GM12878 (cell line): Measurements from ENCODE around the gene PGLYRP4. TPM values are rescaled to one million over a fixed set of nuclear protein-coding genes. Genes with fewer than 3 reads are reported as not detected.
A peak's percentile ranks its signal among the peaks of the same experiment; 100 is the strongest.

Source experiments
- ATAC-seq: fragments of 200-7000 bp; cut with Tn5 transposase; 3 replicates; pipeline ENCODE4 v1.9.1; 2020; ENCODE audit warnings: mild to moderate bottlenecking, moderate library complexity
- BruUV-seq: library from RNA; stranded (reverse); fragments of 400-500 nt; replicated peaks from 2 replicates; lab custom pipeline; 2021; lab: Mats Ljungman, UMichigan
- CTCF ChIA-PET: fragments of 300-600 bp; sonication (Branson Sonifier 250); formaldehyde crosslinking; extraction: SDS; loops from one replicate; lab custom pipeline; 2021; ENCODE audit warnings: inconsistent platforms; lab: Yijun Ruan, JAX
- POLR2A ChIA-PET: fragments of 350-600 bp; formaldehyde crosslinking; extraction: SDS; loops from one replicate; lab custom pipeline; 2021; ENCODE audit warnings: inconsistent platforms; lab: Charles Lee
- RAD21 ChIA-PET: fragments of 300-600 bp; sonication (Branson Sonifier 250); formaldehyde crosslinking; loops from one replicate; lab custom pipeline; 2023; ENCODE audit warnings: antibody characterized with exemption; ENCODE audit not compliant: unreplicated experiment; lab: Charles Lee
- SMC1A ChIA-PET: fragments of 300-600 bp; sonication (Branson Sonifier 250); formaldehyde crosslinking; loops from one replicate; lab custom pipeline; 2023; ENCODE audit not compliant: unreplicated experiment, uncharacterized antibody; lab: Charles Lee
- DNase-seq: peaks from one replicate; pipeline ENCODE4 v3.0.0-alpha.2; 2011; ENCODE audit warnings: low read depth, low spot score
- FAIRE-seq: peaks from 3 replicates; lab custom pipeline; 2011; peaks lifted over from hg19 to GRCh38; lab: Jason Lieb, UNC
- H2AFZ ChIP-seq: 2 replicates; pipeline ENCODE4 v1.6.0; 2011; ENCODE audit warnings: low read depth, low read length, control low read depth; ENCODE audit not compliant: control insufficient read depth
- H3K27ac ChIP-seq: 2 replicates; pipeline ENCODE4 v1.5.1; 2011; ENCODE audit warnings: control low read depth; ENCODE audit not compliant: control insufficient read depth, insufficient read depth
- H3K27me3 ChIP-seq, 2 experiments: replicated peaks in 1 of 2; 2 replicates each; pipeline versions ENCODE4 v1.6.0 to v1.6.1; 2011; ENCODE audit warnings: low read length in 1 of 2; ENCODE audit not compliant: control insufficient read depth in 2 of 2, insufficient read depth in 2 of 2
- H3K36me3 ChIP-seq, 2 experiments: 2 replicates each; pipeline ENCODE4 v1.5.1; 2011; ENCODE audit warnings: low read length in 1 of 2; ENCODE audit not compliant: control insufficient read depth in 2 of 2, insufficient read depth in 2 of 2
- H3K4me1 ChIP-seq: 2 replicates; pipeline ENCODE4 v1.6.1; 2011; ENCODE audit warnings: mild to moderate bottlenecking, low read length, moderate library complexity, mixed read lengths; ENCODE audit not compliant: control insufficient read depth, insufficient read depth
- H3K4me2 ChIP-seq: 2 replicates; pipeline ENCODE4 v1.6.0; 2011; ENCODE audit warnings: control low read depth; ENCODE audit not compliant: control insufficient read depth, insufficient read depth
- H3K4me3 ChIP-seq: fragments of 200-600 bp; sonication (generic); 2 replicates; pipeline ENCODE4 v1.5.1; 2016
- H3K79me2 ChIP-seq: 2 replicates; pipeline ENCODE4 v1.6.0; 2011; ENCODE audit warnings: low read length; ENCODE audit not compliant: control insufficient read depth, insufficient read depth
- H3K9ac ChIP-seq: 2 replicates; pipeline ENCODE4 v1.8.0; 2011; ENCODE audit warnings: low read length, control low read depth, mixed read lengths; ENCODE audit not compliant: control insufficient read depth, insufficient read depth
- H3K9me3 ChIP-seq: replicated peaks from 3 replicates; pipeline ENCODE4 v1.5.1; 2011; ENCODE audit warnings: mild to moderate bottlenecking, low read length; ENCODE audit not compliant: control insufficient read depth, insufficient read depth
- H4K20me1 ChIP-seq: 2 replicates; pipeline ENCODE4 v1.6.0; 2011; ENCODE audit not compliant: control insufficient read depth, insufficient read depth
- ATF3 ChIP-seq: IDR thresholded peaks from 2 replicates; pipeline ENCODE4 v1.6.1; 2011; ENCODE audit warnings: low read depth, mild to moderate bottlenecking, low read length, moderate library complexity, borderline replicate concordance; ENCODE audit errors: extremely low read depth
- HCFC1 ChIP-seq: fragments of 150-350 bp; IDR thresholded peaks from 2 replicates; pipeline ENCODE4 v1.6.1; 2014; ENCODE audit warnings: low read length
- IKZF1 ChIP-seq: fragments of 450-650 bp; conservative IDR thresholded peaks from 2 replicates; pipeline ENCODE4 v1.6.1; 2017; ENCODE audit warnings: antibody characterized with exemption, mild to moderate bottlenecking
- NFXL1 ChIP-seq: fragments of 450-650 bp; IDR thresholded peaks from 2 replicates; pipeline ENCODE4 v1.6.1; 2017; ENCODE audit warnings: antibody characterized with exemption, mild to moderate bottlenecking, borderline replicate concordance
- PML ChIP-seq: IDR thresholded peaks from 2 replicates; pipeline ENCODE4 v1.6.1; 2012; ENCODE audit warnings: low read length, inconsistent platforms
- RAD21 ChIP-seq: IDR thresholded peaks from 2 replicates; pipeline ENCODE4 v1.6.1; 2011; ENCODE audit warnings: mild to moderate bottlenecking, low read depth, low read length, moderate library complexity; ENCODE audit not compliant: insufficient read depth
- RELA ChIP-seq: fragments of 450-650 bp; IDR thresholded peaks from 2 replicates; pipeline ENCODE4 v1.8.0; 2014; ENCODE audit warnings: borderline replicate concordance; ENCODE audit not compliant: partially characterized antibody
- SMAD5 ChIP-seq: IDR thresholded peaks from 2 replicates; pipeline ENCODE4 v1.6.1; 2016; ENCODE audit warnings: antibody characterized with exemption, low read depth
- SUZ12 ChIP-seq: fragments of 200-600 bp; sonication (generic); IDR thresholded peaks from one replicate; pipeline ENCODE4 v1.6.1; 2018; ENCODE audit warnings: antibody characterized with exemption, mild to moderate bottlenecking; ENCODE audit not compliant: unreplicated experiment
- TCF12 ChIP-seq: IDR thresholded peaks from 2 replicates; pipeline ENCODE4 v1.6.1; 2011; ENCODE audit warnings: low read depth, mild to moderate bottlenecking, low read length
- ZNF274 ChIP-seq: IDR thresholded peaks from one replicate; pipeline ENCODE4 v1.8.0; 2011; ENCODE audit not compliant: insufficient read length, insufficient read depth
- WGBS: methylation state at CpG from one replicate; pipeline ENCODE4 v1.1.6; 2016; ENCODE audit warnings: low lambda C conversion rate; ENCODE audit not compliant: insufficient replicate concordance, insufficient coverage; ENCODE audit errors: missing lambda C conversion rate; 5-methylcytosine and 5-hydroxymethylcytosine counted together
- in situ Hi-C: fragments of 300-500 bp; cut with MboI; formaldehyde crosslinking; loops from 9 replicates; pipeline ENCODE4 v1.14.3; 2018; ENCODE audit warnings: mixed read lengths
- intact Hi-C: fragments of 100-400 bp; cut with micrococcal nuclease; formaldehyde crosslinking; loops from one replicate; pipeline ENCODE4 v1.14.2; 2022; ENCODE audit not compliant: unreplicated experiment
- polyA plus RNA-seq, 11 experiments: library from polyadenylated mRNA; depleted of rRNA in 4 of 11; unstranded in 6 of 11; stranded (reverse) in 5 of 11; fragments of >200 nt; fragmentation: Nextera tagmentation in 4 of 11; fragmentation: Illumina TruSeq in 1 of 11; extraction: Ambion mirVana in 4 of 11; extraction: Trizol in 1 of 11; gene quantifications; 1 replicate in 1 of 11; 2 replicates in 10 of 11; pipeline versions ENCODE4 v1.2.1 to v1.2.3, GENCODE V29; 2011 to 2016; ENCODE audit warnings: inconsistent platforms in 2 of 11, missing spikeins in 2 of 11, low read depth in 1 of 11
- total RNA-seq, 4 experiments: library from RNA; depleted of rRNA in 3 of 4; stranded (reverse); fragments of >200 nt in 3 of 4; fragmentation: Illumina TruSeq in 1 of 4; extraction: Trizol in 1 of 4; gene quantifications; 2 replicates each; pipeline versions ENCODE4 v1.2.1 to v1.2.3, GENCODE V29; 2013 to 2021
- TF ChIP-seq, protein P1 (sequence below): fragments of 150-350 bp; IDR thresholded peaks from 2 replicates; pipeline ENCODE4 v1.6.1; 2014; ENCODE audit warnings: mild to moderate bottlenecking, low read depth, low read length
- TF ChIP-seq, protein P2 (sequence below): fragments of 450-650 bp; IDR thresholded peaks from 2 replicates; pipeline ENCODE4 v1.6.1; 2017; ENCODE audit warnings: mild to moderate bottlenecking, moderate library complexity

Gene PGLYRP4
- total and polyA plus RNA-seq, 10 of the 15 experiments (the other 5 are each of a cell fraction or from before 2014, with no cell fraction given), result 0.22 to 3.0 (median 0.44) TPM

DNA sequence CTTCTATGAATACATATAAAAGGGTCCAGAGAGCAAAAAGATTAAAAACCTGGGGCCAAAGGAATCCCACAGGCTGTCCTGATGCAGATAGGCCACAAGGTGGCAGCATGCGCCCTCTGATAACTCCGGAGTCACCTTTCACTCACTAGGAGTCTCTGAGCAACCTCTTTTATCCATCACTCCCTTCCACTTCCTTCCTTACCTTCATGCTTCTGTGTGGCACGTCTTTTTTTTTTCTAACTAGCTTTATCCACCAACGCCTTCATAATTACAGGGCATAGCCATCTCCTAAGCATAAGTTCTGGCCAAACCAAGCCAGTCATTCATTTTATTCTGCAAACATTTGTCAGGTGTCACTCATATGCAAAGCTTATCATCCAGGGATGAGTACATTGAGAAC, 3.9 kb upstream of the PGLYRP4 start (continued):
- TF ChIP-seq ATF3, result no peak
- TF ChIP-seq RAD21, result peak; percentile 82

DNA sequence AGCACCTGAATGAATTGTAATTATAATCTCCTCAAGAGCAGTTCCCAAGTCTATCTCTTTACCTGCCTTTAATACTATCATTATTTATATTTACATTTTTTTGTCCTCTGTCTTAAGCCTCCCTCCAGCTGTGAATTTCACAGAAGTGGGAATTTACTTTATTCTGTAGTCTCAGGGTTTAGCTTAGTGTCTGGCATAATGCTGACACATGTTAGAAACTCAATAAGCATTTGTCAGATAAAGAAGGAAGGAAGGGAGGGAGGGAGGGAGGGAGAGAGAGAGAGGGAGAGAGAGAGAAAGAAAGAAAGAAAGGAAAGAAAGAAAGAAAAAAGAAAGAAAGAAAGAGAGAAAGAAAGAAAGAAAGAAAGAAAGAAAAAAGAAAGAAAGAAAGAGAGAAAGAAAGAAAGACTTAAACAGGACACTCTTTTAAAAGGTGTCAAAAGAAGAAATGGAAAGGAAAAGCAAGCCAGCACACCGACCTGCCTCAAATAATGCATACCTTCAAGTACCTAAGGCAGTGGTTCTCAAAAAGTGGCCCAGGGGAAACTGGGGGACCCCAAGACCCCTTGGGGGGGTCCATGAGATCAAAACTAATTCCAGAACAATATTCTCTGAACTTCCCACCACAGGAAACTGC, 1.8 kb upstream of the PGLYRP4 start:
- in situ Hi-C loops, result loop anchor here (5.0 kb wide), 1 partner anchor 147 kb away; no protein-coding TSS in a partner anchor
- peaks cover 20% of the 10 kb centered on the region for H3K4me1 ChIP-seq
- ATAC-seq (no peak), DNase-seq (no peak)
- no peaks in the 10 kb centered on the region for H3K9me3 ChIP-seq
- 22% methylated on average over 1 of the region's 1 CpG for WGBS
- H3K9ac ChIP-seq, result no peak overlapping the region
- no peak overlapping the region for H3K27ac ChIP-seq
- SMC1A ChIA-PET, result interaction anchor here (0.8 to 6.2 kb wide), 3 partner anchors 13 to 144 kb away, joined by 3 to 106 read pairs (median 14); partner anchors contain the start of gene PGLYRP3
- CTCF ChIA-PET, result interaction anchor here (2.7 to 8.6 kb wide), 6 partner anchors 6 to 145 kb away, joined by 11 to 326 read pairs (median 42); partner anchors contain the start of gene PGLYRP3
- no TSS peak for BruUV-seq
- no peak overlapping the region for H3K4me3 ChIP-seq
- H3K36me3 ChIP-seq, result no peaks in the 10 kb centered on the region
- no peak for TF ChIP-seq SUZ12
- TF ChIP-seq, protein P1, sequence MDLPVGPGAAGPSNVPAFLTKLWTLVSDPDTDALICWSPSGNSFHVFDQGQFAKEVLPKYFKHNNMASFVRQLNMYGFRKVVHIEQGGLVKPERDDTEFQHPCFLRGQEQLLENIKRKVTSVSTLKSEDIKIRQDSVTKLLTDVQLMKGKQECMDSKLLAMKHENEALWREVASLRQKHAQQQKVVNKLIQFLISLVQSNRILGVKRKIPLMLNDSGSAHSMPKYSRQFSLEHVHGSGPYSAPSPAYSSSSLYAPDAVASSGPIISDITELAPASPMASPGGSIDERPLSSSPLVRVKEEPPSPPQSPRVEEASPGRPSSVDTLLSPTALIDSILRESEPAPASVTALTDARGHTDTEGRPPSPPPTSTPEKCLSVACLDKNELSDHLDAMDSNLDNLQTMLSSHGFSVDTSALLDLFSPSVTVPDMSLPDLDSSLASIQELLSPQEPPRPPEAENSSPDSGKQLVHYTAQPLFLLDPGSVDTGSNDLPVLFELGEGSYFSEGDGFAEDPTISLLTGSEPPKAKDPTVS, result no peak
- TF ChIP-seq IKZF1, result no peak
- no peak for TF ChIP-seq SMAD5
- TF ChIP-seq, protein P2, sequence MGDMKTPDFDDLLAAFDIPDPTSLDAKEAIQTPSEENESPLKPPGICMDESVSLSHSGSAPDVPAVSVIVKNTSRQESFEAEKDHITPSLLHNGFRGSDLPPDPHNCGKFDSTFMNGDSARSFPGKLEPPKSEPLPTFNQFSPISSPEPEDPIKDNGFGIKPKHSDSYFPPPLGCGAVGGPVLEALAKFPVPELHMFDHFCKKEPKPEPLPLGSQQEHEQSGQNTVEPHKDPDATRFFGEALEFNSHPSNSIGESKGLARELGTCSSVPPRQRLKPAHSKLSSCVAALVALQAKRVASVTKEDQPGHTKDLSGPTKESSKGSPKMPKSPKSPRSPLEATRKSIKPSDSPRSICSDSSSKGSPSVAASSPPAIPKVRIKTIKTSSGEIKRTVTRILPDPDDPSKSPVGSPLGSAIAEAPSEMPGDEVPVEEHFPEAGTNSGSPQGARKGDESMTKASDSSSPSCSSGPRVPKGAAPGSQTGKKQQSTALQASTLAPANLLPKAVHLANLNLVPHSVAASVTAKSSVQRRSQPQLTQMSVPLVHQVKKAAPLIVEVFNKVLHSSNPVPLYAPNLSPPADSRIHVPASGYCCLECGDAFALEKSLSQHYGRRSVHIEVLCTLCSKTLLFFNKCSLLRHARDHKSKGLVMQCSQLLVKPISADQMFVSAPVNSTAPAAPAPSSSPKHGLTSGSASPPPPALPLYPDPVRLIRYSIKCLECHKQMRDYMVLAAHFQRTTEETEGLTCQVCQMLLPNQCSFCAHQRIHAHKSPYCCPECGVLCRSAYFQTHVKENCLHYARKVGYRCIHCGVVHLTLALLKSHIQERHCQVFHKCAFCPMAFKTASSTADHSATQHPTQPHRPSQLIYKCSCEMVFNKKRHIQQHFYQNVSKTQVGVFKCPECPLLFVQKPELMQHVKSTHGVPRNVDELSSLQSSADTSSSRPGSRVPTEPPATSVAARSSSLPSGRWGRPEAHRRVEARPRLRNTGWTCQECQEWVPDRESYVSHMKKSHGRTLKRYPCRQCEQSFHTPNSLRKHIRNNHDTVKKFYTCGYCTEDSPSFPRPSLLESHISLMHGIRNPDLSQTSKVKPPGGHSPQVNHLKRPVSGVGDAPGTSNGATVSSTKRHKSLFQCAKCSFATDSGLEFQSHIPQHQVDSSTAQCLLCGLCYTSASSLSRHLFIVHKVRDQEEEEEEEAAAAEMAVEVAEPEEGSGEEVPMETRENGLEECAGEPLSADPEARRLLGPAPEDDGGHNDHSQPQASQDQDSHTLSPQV, result no peak
- no peak for TF ChIP-seq HCFC1
- TF ChIP-seq RELA, result no peak
- TF ChIP-seq TCF12, result no peak
- no peak for TF ChIP-seq ZNF274
- TF ChIP-seq PML, result no peak
- no peak for TF ChIP-seq NFXL1
- TF ChIP-seq, all 136 proteins: peak for 0
- ChIA-PET POLR2A (no interaction called here), RAD21 (interaction anchor here (1.1 to 8.4 kb wide), 2 partner anchors 8 to 144 kb away, joined by 3 to 94 read pairs; no protein-coding TSS in a partner anchor)
- Histone ChIP-seq H2AFZ (no peak overlapping the region), H3K79me2 (no peaks in the 10 kb centered on the region), H3K27me3 (no peaks in the 10 kb centered on the region), H3K4me2 (no peak overlapping the region), H4K20me1 (no peaks in the 10 kb centered on the region)
- intact Hi-C loops, result no loop called here
- FAIRE-seq, result no peak
